Activated gamma-delta T cell (primary cell): ENCODE results near the gene GPC6.

Experiments
- DNase-seq: peaks from one replicate; lab custom pipeline; 2025; lab: John Stamatoyannopoulos, UW

The GPC6 gene

GRCh38 chr13:94119360-94119936 lies 892.8 kb downstream of the GPC6 start:
- DNase-seq: no peak

GRCh38 chr13:94120878-94121277 lies 894.3 kb downstream of the GPC6 start:
- DNase-seq: no peak

GRCh38 chr13:94121686-94122085 lies 895.1 kb downstream of the GPC6 start:
- DNase-seq: no peak

GRCh38 chr13:94122300-94122915 lies 895.8 kb downstream of the GPC6 start:
- no peak for DNase-seq

GRCh38 chr13:94123557-94123956 lies 897.0 kb downstream of the GPC6 start:
- no peak for DNase-seq

GRCh38 chr13:94128430-94128829 lies 901.8 kb downstream of the GPC6 start:
- no peak for DNase-seq

GRCh38 chr13:94129490-94129894 lies 902.9 kb downstream of the GPC6 start:
- no peak for DNase-seq

GRCh38 chr13:94138831-94139230 lies 912.2 kb downstream of the GPC6 start:
- no peak for DNase-seq

GRCh38 chr13:94139393-94139995 lies 912.9 kb downstream of the GPC6 start:
- no peak for DNase-seq

- DNase-seq: no peak
Measured at GRCh38 chr13:94140027-94140426, 913.4 kb downstream of the GPC6 start.

- no peak for DNase-seq
Measured at GRCh38 chr13:94140511-94140910, 913.9 kb downstream of the GPC6 start.

- DNase-seq: no peak
Measured at GRCh38 chr13:94143624-94144350, 917.2 kb downstream of the GPC6 start.

- DNase-seq: no peak
Measured at GRCh38 chr13:94145966-94146365, 919.4 kb downstream of the GPC6 start.

- no peak for DNase-seq
Measured at GRCh38 chr13:94153586-94153985, 927.0 kb downstream of the GPC6 start.

GRCh38 chr13:94154367-94154766 lies 927.8 kb downstream of the GPC6 start:
- DNase-seq: no peak

GRCh38 chr13:94157705-94158218 lies 931.2 kb downstream of the GPC6 start:
- DNase-seq: no peak

- DNase-seq: no peak
Measured at GRCh38 chr13:94160875-94161274, 934.3 kb downstream of the GPC6 start.

- DNase-seq: no peak
Measured at GRCh38 chr13:94162289-94162688, 935.7 kb downstream of the GPC6 start.

- DNase-seq: no peak
Measured at GRCh38 chr13:94163535-94163934, 936.9 kb downstream of the GPC6 start.

- no peak for DNase-seq
Measured at GRCh38 chr13:94168783-94169453, 942.3 kb downstream of the GPC6 start.

- no peak for DNase-seq
Measured at GRCh38 chr13:94169454-94170144, 943.0 kb downstream of the GPC6 start.
